ENCODE measurements around the gene ATM.
"Not testable (repeated sequence)": the region's sequence is repeated elsewhere in the genome, so short reads cannot be mapped to it uniquely, and the experiment has no call there.

ATM gene

DNA sequence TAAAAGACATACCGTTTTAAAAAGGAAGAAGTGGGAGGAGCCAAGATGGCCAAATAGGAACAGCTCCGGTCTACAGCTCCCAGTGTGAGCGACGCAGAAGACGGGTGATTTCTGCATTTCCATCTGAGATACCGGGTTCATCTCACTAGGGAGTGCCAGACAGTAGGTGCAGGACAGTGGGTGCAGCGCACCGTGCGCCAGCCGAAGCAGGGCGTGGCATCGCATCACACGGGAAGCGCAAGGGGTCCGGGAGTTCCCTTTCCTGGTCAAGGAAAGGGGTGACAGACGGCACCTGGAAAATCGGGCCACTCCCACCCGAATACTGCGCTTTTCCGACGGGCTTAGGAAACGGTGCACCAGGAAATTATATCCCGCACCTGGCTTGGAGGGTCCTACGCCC, 150.6 kb downstream of the ATM start:
- not testable (repeated sequence) for DNase-seq (ENCODE audit: low spot score)

GRCh38 chr11:108388576-108388975, 165.7 kb downstream of the ATM start:
- DNase-seq (ENCODE audit: low spot score), result no peak

DNA sequence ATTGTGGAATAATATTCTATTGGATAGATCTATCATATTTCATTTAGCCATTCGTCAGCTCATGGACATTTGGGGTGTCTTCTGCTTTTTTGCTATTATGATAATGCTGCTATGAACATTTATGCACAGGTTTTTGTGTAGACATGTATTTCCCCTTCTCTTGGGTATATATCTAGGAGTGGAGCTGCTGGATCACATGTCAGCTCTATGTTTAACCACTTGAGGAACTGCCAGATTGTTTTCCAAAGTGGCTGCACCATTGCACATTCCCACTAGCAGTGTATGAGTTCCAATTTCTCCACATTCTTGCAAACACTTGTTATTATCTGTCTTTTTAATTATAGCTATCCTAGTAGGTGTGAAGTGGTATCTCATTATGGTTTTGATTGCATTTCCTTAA, 169.5 kb downstream of the ATM start:
- DNase-seq (ENCODE audit: low spot score), result no peak

- DNase-seq (ENCODE audit: low spot score), result no peak
Observed at GRCh38 chr11:108393046-108393445, 170.2 kb downstream of the ATM start.

DNA sequence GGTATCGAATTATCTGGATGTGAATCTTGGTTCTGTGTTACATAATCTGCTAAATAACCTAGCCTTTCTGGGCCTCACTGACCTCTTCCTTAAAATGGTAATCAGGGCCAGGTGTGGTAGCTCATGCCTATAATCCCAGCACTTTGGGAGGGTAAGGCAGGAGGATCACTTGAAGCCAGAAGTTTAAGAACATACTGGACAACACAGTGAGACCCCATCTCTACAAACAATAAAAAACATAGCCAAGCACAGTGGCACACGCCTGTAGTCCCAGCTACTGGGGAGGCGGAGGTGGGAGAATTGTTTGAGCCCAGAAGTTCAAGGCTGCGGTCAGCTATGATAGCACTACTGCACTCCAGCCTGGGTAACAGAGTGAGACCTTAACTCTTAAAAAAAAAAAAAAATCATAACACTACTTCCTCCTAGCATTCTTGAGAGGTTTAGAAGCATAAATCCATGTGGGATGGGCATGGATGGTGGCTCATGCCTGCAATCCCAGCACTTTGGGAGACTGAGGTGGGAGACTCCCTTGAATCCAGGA, 171.9 kb downstream of the ATM start:
- DNase-seq (ENCODE audit: low spot score), result no peak

DNA sequence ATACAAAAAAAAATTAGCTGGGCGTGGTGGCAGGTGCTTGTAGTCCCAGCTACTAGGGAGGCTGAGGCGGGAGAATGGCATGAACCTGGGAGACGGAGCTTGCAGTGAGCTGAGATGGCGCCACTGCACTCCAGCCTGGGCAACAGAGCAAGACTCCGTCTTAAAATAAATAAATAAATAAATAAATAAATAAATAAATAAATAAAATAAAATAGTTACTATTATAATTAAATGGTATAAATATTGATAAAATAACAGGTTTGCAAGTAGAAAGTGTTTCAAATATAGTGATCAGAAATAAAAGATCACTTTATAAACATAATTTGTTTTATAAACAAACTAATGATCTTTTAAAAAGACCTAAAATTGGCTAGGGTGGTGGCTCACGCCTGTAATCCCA, 173.8 kb downstream of the ATM start:
- not testable (repeated sequence) for DNase-seq (ENCODE audit: low spot score)

DNA sequence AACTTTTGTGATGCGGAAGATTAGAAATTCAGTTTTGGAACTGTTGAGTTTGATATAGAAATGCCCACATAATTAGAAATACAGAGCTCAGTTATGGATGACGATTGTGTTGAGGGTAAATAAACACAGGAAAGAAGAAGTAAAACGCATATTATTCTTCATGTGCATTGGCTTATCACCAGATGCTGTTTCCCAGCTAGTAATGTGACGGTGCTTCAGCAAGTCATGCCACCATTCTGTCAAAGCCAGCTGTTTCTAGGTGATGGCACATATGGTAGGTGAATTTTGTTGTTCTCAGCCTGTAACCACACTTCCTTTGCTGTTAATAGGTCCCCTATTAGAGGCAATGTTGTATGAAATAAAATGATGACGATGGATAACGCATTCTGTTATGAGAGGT, 175.6 kb downstream of the ATM start:
- DNase-seq (ENCODE audit: low spot score), result no peak

GRCh38 chr11:108402241-108402640, 179.4 kb downstream of the ATM start:
- DNase-seq (ENCODE audit: low spot score), result no peak

GRCh38 chr11:108403052-108403451, 180.2 kb downstream of the ATM start:
- no peak for DNase-seq (ENCODE audit: low spot score)

- no peak for DNase-seq (ENCODE audit: low spot score)
Observed at GRCh38 chr11:108405706-108406105, 182.8 kb downstream of the ATM start.

DNA sequence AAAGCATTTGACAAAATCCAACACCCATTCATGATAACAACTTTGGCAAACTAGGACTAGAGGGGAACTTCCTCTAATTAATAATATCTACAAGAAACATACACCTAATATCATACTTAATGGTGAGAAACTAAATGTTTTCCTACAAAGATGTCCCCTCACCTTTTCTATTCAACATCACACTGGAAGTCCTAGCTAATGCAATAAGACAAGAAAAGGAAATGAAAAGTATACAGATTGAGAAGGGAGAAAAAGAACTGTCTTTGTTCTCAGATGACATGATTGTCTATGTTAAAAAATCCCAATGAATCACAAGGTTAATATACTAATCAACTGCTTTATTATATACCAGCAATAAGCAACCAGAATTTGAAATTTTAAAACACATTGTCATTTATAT, 192.1 kb downstream of the ATM start:
- DNase-seq (ENCODE audit: low spot score), result no peak

DNA sequence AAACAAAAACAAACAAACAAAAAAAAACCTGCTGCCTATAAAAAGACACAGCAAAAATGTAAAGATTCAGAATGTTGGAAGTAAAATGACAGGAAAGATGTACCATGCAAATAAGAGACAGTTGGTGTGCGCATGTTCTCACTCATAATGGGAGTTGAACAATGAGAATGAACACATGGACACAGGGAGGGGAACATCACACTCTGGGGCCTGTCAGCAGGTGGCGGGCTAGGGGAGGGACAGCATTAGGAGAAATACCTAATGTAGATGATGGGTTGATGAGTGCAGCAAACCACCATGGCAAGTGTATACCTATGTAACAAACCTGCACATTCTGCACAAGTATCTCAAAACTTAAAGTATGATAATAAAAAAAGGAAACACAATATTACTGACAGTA, 194.7 kb downstream of the ATM start:
- DNase-seq (ENCODE audit: low spot score), result not testable (repeated sequence)
